ENCODE measurements around the gene RBM47. TPM values are rescaled to one million over a fixed set of nuclear protein-coding genes. Genes with fewer than 3 reads are reported as not detected.
A peak's percentile ranks its signal among the peaks of the same experiment; 100 is the strongest.

Gene RBM47
- total RNA-seq, 5 donors from 2014 or later (not counting 1 experiment from before 2014, with no cell fraction given) = 0.19 to 1.3 (median 0.79) TPM

GRCh38 chr4:40587351-40587750 is 42.3 kb downstream of the RBM47 start:
- WGBS (ENCODE audit: insufficient coverage) = no CpG with 5 or more reads among the region's 2 CpGs
- no peak overlapping the region for H3K4me3 ChIP-seq (ENCODE audit: control insufficient read depth in 1 of 2, extremely low read depth in 1 of 2, low read length in 1 of 2)
- H3K9me3 ChIP-seq = no peaks in the 10 kb centered on the region
- no peak overlapping the region for H3K27ac ChIP-seq (ENCODE audit: low read length)
- H3K27me3 Mint-ChIP-seq = peaks cover 0 to 5% of the 10 kb centered on the region in 2 donors
- H3K36me3 ChIP-seq (ENCODE audit: control insufficient read depth in 2 of 2, extremely low read depth in 1 of 2, insufficient read depth in 1 of 2, low read length in 1 of 2) = no peaks in the 10 kb centered on the region
- DNase-seq = no peak
- no peak overlapping the region for H3K4me3 Mint-ChIP-seq
- H3K4me1 ChIP-seq (ENCODE audit: control insufficient read depth in 1 of 2, extremely low read depth in 1 of 2, insufficient read depth in 2 of 2, low read length in 2 of 2) = peaks cover 0 to 2% of the 10 kb centered on the region in 2 experiments
- peak overlapping the region in 1 of 2 donors; percentile 3 for H3K27ac Mint-ChIP-seq
- H3K27me3 ChIP-seq (replicated peaks in 1 of 2; ENCODE audit: control insufficient read depth in 2 of 2, extremely low read depth in 1 of 2, insufficient read depth in 2 of 2, low read length in 1 of 2) = peaks cover 0 to 2% of the 10 kb centered on the region in 2 experiments
- H3K4me1 Mint-ChIP-seq = peaks cover 0 to 6% (median 0%) of the 10 kb centered on the region in 3 donors
- H3K9me3 Mint-ChIP-seq = peaks cover 0 to 5% (median 0%) of the 10 kb centered on the region in 3 donors
- no peaks in the 10 kb centered on the region for H3K36me3 Mint-ChIP-seq
- ATAC-seq (replicated peaks in 1 of 4) = no peak
- ChIA-PET POLR2A (no interaction called here), CTCF (no interaction called here)

DNA sequence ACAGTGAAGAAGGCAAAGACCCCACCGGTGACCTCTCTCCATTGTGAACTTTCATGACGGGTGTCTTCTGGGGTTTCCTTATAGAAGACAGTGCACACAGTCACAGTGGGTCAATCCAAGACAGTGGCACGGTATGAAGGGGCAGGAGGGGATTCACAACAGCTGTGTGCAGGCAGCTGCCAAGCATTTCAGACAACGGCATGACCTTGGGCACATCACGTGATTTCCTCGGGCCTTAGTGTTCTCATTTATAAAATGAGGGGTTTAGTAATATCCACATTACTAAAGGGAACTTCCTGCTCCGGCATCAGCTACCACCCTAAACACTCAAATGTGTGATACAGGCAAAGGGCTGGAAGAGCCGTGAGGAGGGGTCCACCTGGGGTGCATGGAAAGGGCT is 42.9 kb downstream of the RBM47 start:
- Mint-ChIP-seq H3K36me3 (no peaks in the 10 kb centered on the region), H3K4me3 (no peak overlapping the region), H3K27me3 (peaks cover 0 to 5% of the 10 kb centered on the region in 2 donors), H3K27ac (no peak overlapping the region), H3K4me1 (peaks cover 0 to 6% (median 0%) of the 10 kb centered on the region in 3 donors), H3K9me3 (peaks cover 0 to 5% (median 0%) of the 10 kb centered on the region in 3 donors)
- no peak for DNase-seq
- no peak overlapping the region for H3K4me3 ChIP-seq (ENCODE audit: control insufficient read depth in 1 of 2, extremely low read depth in 1 of 2, low read length in 1 of 2)
- POLR2A ChIA-PET = no interaction called here
- no peak overlapping the region for H3K27ac ChIP-seq (ENCODE audit: low read length)
- H3K27me3 ChIP-seq (replicated peaks in 1 of 2; ENCODE audit: control insufficient read depth in 2 of 2, extremely low read depth in 1 of 2, insufficient read depth in 2 of 2, low read length in 1 of 2) = peaks cover 0 to 2% of the 10 kb centered on the region in 2 experiments
- no peaks in the 10 kb centered on the region for H3K9me3 ChIP-seq
- 91% methylated on average over 4 of the region's 8 CpGs for WGBS (ENCODE audit: insufficient coverage)
- CTCF ChIA-PET = no interaction called here
- H3K36me3 ChIP-seq (ENCODE audit: control insufficient read depth in 2 of 2, extremely low read depth in 1 of 2, insufficient read depth in 1 of 2, low read length in 1 of 2) = no peaks in the 10 kb centered on the region
- no peak for ATAC-seq (replicated peaks in 1 of 4)
- H3K4me1 ChIP-seq (ENCODE audit: control insufficient read depth in 1 of 2, extremely low read depth in 1 of 2, insufficient read depth in 2 of 2, low read length in 2 of 2) = peaks cover 0 to 2% of the 10 kb centered on the region in 2 experiments

DNA sequence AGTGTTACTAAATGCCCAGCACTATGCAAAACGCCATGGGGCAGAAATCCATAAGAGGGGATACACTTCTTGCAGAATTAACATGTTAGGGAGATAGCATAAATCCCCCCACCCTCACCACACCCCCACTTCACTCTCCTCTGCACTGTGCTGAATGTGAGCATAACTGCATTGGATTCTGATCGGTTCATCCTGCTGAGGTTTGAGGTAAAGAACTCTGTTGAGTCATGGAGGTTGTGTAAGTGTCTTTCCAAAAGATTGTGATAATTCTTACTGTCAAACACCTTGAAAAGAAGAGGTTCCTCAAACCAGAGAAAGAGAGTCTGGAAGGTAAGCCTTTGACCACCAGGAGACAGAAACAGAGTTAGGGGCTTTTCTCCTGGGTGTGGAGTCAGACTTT is 43.6 kb downstream of the RBM47 start:
- ATAC-seq (replicated peaks in 1 of 4) = no peak
- no peak overlapping the region for H3K27ac ChIP-seq (ENCODE audit: low read length)
- WGBS (ENCODE audit: insufficient coverage) = no CpG with 5 or more reads among the region's 2 CpGs
- no peaks in the 10 kb centered on the region for H3K36me3 ChIP-seq (ENCODE audit: control insufficient read depth in 2 of 2, extremely low read depth in 1 of 2, insufficient read depth in 1 of 2, low read length in 1 of 2)
- H3K4me1 ChIP-seq (ENCODE audit: control insufficient read depth in 1 of 2, extremely low read depth in 1 of 2, insufficient read depth in 2 of 2, low read length in 2 of 2) = peaks cover 0 to 2% of the 10 kb centered on the region in 2 experiments
- H3K36me3 Mint-ChIP-seq = no peaks in the 10 kb centered on the region
- no peak overlapping the region for H3K4me3 Mint-ChIP-seq
- peaks cover 0 to 5% (median 0%) of the 10 kb centered on the region in 3 donors for H3K9me3 Mint-ChIP-seq
- POLR2A ChIA-PET = no interaction called here
- peaks cover 0 to 2% of the 10 kb centered on the region in 2 experiments for H3K27me3 ChIP-seq (replicated peaks in 1 of 2; ENCODE audit: control insufficient read depth in 2 of 2, extremely low read depth in 1 of 2, insufficient read depth in 2 of 2, low read length in 1 of 2)
- peaks cover 0 to 5% of the 10 kb centered on the region in 2 donors for H3K27me3 Mint-ChIP-seq
- CTCF ChIA-PET = no interaction called here
- DNase-seq = no peak
- peaks cover 0 to 6% (median 0%) of the 10 kb centered on the region in 3 donors for H3K4me1 Mint-ChIP-seq
- no peak overlapping the region for H3K27ac Mint-ChIP-seq
- H3K4me3 ChIP-seq (ENCODE audit: control insufficient read depth in 1 of 2, extremely low read depth in 1 of 2, low read length in 1 of 2) = no peak overlapping the region
- H3K9me3 ChIP-seq = no peaks in the 10 kb centered on the region

DNA sequence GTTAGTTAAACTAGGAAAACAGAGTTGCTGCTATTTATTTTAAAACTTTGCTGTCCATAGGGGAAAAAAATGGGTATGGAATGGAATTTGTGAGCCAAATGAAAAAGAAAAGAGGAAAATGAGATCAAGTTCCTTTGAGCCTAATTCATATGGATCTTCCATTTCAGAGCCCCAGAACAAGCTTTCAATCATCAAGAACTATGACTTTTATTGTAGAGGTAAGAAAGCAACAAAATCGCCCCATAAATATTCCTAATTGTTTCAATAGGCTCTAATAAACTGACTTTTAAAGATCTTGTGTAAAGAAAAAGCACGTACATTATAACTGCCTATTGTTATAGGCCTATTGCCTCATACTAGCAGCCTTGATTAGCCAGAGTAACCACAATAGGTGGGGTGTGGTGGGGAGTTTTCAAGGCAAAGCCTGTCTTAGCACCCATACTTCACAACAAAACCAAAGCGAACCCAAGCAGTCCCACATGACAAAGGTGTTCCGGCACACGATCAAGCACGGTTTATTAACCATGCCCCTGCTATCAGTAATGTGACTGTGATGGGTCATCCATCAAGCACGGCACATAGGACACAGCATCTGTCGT is 44.4 kb downstream of the RBM47 start:
- ATAC-seq (replicated peaks in 1 of 4) (no peak), DNase-seq (no peak)
- no peaks in the 10 kb centered on the region for H3K36me3 ChIP-seq (ENCODE audit: control insufficient read depth in 2 of 2, extremely low read depth in 1 of 2, insufficient read depth in 1 of 2, low read length in 1 of 2)
- H3K4me1 ChIP-seq (ENCODE audit: control insufficient read depth in 1 of 2, extremely low read depth in 1 of 2, insufficient read depth in 2 of 2, low read length in 2 of 2) = peaks cover 0 to 2% of the 10 kb centered on the region in 2 experiments
- H3K36me3 Mint-ChIP-seq = no peaks in the 10 kb centered on the region
- WGBS (ENCODE audit: insufficient coverage) = 92% methylated on average over 5 of the region's 8 CpGs
- no peak overlapping the region for H3K27ac Mint-ChIP-seq
- H3K4me3 ChIP-seq (ENCODE audit: control insufficient read depth in 1 of 2, extremely low read depth in 1 of 2, low read length in 1 of 2) = no peak overlapping the region
- ChIA-PET CTCF (no interaction called here), POLR2A (no interaction called here)
- H3K4me3 Mint-ChIP-seq = no peak overlapping the region
- peaks cover 3 to 5% of the 10 kb centered on the region in 2 donors for H3K27me3 Mint-ChIP-seq
- H3K27ac ChIP-seq (ENCODE audit: low read length) = no peak overlapping the region
- peaks cover 0 to 6% (median 0%) of the 10 kb centered on the region in 3 donors for H3K4me1 Mint-ChIP-seq
- peaks cover 0 to 2% of the 10 kb centered on the region in 2 experiments for H3K27me3 ChIP-seq (replicated peaks in 1 of 2; ENCODE audit: control insufficient read depth in 2 of 2, extremely low read depth in 1 of 2, insufficient read depth in 2 of 2, low read length in 1 of 2)
- peaks cover 0 to 5% (median 0%) of the 10 kb centered on the region in 3 donors for H3K9me3 Mint-ChIP-seq
- no peaks in the 10 kb centered on the region for H3K9me3 ChIP-seq

DNA sequence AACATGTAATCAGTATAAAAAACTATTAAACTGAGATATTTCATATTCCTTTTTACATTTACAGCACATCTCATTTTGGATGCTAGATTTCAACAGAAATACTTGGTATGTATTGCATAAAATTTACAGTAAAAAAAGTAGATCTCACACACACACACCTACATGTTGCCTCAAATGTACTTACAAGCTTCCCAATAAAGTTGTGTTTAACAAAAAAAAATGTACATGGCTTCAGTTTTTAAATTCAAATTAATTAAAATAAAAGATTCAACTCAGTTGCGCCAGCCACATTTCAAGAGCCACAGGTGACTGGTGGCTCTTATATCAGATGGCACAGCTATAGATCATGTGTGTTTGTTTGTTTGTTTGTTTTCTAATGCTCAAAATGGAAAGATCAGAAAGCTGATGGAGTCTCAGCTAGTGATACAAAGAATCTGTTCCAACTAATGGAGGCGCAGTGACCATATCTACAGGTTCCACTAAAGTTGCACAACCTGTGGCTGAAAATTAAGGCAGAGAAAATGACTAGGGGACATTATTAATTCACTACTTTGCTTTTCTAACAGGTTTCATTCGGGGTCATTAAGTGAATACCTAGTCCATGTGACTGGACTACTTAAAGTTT is 45.0 kb downstream of the RBM47 start:
- H3K4me3 ChIP-seq (ENCODE audit: control insufficient read depth in 1 of 2, extremely low read depth in 1 of 2, low read length in 1 of 2) = no peak overlapping the region
- ATAC-seq (replicated peaks in 1 of 4) (no peak), DNase-seq (no peak)
- H3K27me3 ChIP-seq (replicated peaks in 1 of 2; ENCODE audit: control insufficient read depth in 2 of 2, extremely low read depth in 1 of 2, insufficient read depth in 2 of 2, low read length in 1 of 2) = peaks cover 0 to 2% of the 10 kb centered on the region in 2 experiments
- peaks cover 3 to 5% of the 10 kb centered on the region in 2 donors for H3K27me3 Mint-ChIP-seq
- no peak overlapping the region for H3K27ac Mint-ChIP-seq
- CTCF ChIA-PET = no interaction called here
- H3K4me1 ChIP-seq (ENCODE audit: control insufficient read depth in 1 of 2, extremely low read depth in 1 of 2, insufficient read depth in 2 of 2, low read length in 2 of 2) = peaks cover 0 to 2% of the 10 kb centered on the region in 2 experiments
- POLR2A ChIA-PET = no interaction called here
- H3K4me1 Mint-ChIP-seq = peaks cover 0 to 6% (median 0%) of the 10 kb centered on the region in 3 donors
- H3K9me3 Mint-ChIP-seq = peaks cover 0 to 5% (median 0%) of the 10 kb centered on the region in 3 donors
- no peaks in the 10 kb centered on the region for H3K9me3 ChIP-seq
- WGBS (ENCODE audit: insufficient coverage) = 100% methylated on average over 1 of the region's 3 CpGs
- H3K36me3 ChIP-seq (ENCODE audit: control insufficient read depth in 2 of 2, extremely low read depth in 1 of 2, insufficient read depth in 1 of 2, low read length in 1 of 2) = no peaks in the 10 kb centered on the region
- no peaks in the 10 kb centered on the region for H3K36me3 Mint-ChIP-seq
- H3K27ac ChIP-seq (ENCODE audit: low read length) = no peak overlapping the region
- H3K4me3 Mint-ChIP-seq = no peak overlapping the region

DNA sequence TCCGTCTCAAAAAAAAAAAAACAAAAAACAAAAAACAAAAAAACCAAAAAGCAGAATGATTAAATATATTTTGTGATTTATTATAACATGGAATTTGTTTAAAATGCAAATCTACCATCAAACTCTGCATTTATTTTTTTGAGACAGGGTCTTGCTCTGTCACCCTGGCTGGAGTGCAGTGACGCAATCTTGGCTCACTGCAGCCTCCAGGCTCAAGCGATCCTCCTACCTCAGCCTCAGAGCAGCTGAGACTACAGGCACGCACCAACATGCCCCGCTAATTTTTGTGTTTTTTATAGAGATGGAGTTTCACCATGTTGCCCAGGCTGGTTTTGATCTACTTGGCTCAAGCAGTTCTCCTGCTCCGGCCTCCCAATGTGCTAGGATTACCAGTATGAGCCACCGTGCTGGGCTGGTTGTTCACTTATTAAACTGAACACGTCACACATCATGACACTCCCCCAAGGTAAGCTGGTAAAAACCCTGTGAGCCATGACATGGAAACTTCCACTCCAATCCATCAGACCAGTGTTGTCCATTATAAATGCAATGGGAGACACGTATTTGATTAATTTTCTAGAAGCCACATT is 45.7 kb downstream of the RBM47 start:
- peaks cover 0 to 5% (median 0%) of the 10 kb centered on the region in 3 donors for H3K9me3 Mint-ChIP-seq
- ATAC-seq (replicated peaks in 1 of 4) = no peak
- Histone ChIP-seq H3K36me3 (ENCODE audit: control insufficient read depth in 2 of 2, extremely low read depth in 1 of 2, insufficient read depth in 1 of 2, low read length in 1 of 2) (no peaks in the 10 kb centered on the region), H3K27ac (ENCODE audit: low read length) (no peak overlapping the region), H3K4me3 (ENCODE audit: control insufficient read depth in 1 of 2, extremely low read depth in 1 of 2, low read length in 1 of 2) (no peak overlapping the region), H3K27me3 (replicated peaks in 1 of 2; ENCODE audit: control insufficient read depth in 2 of 2, extremely low read depth in 1 of 2, insufficient read depth in 2 of 2, low read length in 1 of 2) (peaks cover 0 to 2% of the 10 kb centered on the region in 2 experiments), H3K9me3 (no peaks in the 10 kb centered on the region), H3K4me1 (ENCODE audit: control insufficient read depth in 1 of 2, extremely low read depth in 1 of 2, insufficient read depth in 2 of 2, low read length in 2 of 2) (peaks cover 0 to 2% of the 10 kb centered on the region in 2 experiments)
- no peaks in the 10 kb centered on the region for H3K36me3 Mint-ChIP-seq
- no peak for DNase-seq
- WGBS (ENCODE audit: insufficient coverage) = 95% methylated on average over 4 of the region's 9 CpGs
- H3K4me1 Mint-ChIP-seq = peaks cover 0 to 6% (median 0%) of the 10 kb centered on the region in 3 donors
- POLR2A ChIA-PET = interaction anchor here in 1 of 2 donors (0.6 kb wide), 1 partner anchor 283 kb away, joined by 5 read pairs; no protein-coding TSS in a partner anchor
- H3K27me3 Mint-ChIP-seq = peaks cover 3 to 5% of the 10 kb centered on the region in 2 donors
- no peak overlapping the region for H3K4me3 Mint-ChIP-seq
- no peak overlapping the region for H3K27ac Mint-ChIP-seq
- CTCF ChIA-PET = interaction anchor here in 1 of 2 donors (0.6 kb wide), 1 partner anchor 11 kb away, joined by 4 read pairs; no protein-coding TSS in a partner anchor
